HG03025 (cell line): ENCODE measurements around the gene RGR.

Experiments used
- ATAC-seq: cut with Tn5 transposase; IDR thresholded peaks from one replicate; pipeline ENCODE4 v1.9.1; 2021; ENCODE audit warnings: mild to moderate bottlenecking, moderate library complexity; ENCODE audit not compliant: unreplicated experiment, low FRiP score

RGR gene

GRCh38 chr10:84244651-84245270, at the start of gene RGR:
Gene RGR, plus strand, starts transcription at chr10:84245053. Its CDS starts 38 bp downstream, at chr10:84245091.
- no peak for ATAC-seq

- ATAC-seq, result no peak
Observed at GRCh38 chr10:84196083-84196482, 48.8 kb upstream of the RGR start.

GRCh38 chr10:84196941-84197340, 47.9 kb upstream of the RGR start:
- no peak for ATAC-seq

GRCh38 chr10:84197643-84198042, 47.2 kb upstream of the RGR start:
- no peak for ATAC-seq

- no peak for ATAC-seq
Observed at GRCh38 chr10:84198206-84198915, 46.5 kb upstream of the RGR start.

- ATAC-seq, result no peak
Observed at GRCh38 chr10:84200537-84201243, 44.2 kb upstream of the RGR start.

GRCh38 chr10:84201244-84201606, 43.6 kb upstream of the RGR start:
- no peak for ATAC-seq

GRCh38 chr10:84201682-84202081, 43.2 kb upstream of the RGR start:
- ATAC-seq, result no peak

GRCh38 chr10:84202349-84202748, 42.5 kb upstream of the RGR start:
- ATAC-seq, result no peak

- ATAC-seq, result no peak
Observed at GRCh38 chr10:84204122-84204521, 40.7 kb upstream of the RGR start.

- ATAC-seq, result no peak
Observed at GRCh38 chr10:84204610-84205009, 40.2 kb upstream of the RGR start.

- ATAC-seq, result peak; percentile 75
Observed at GRCh38 chr10:84205049-84205852, 39.6 kb upstream of the RGR start.

- ATAC-seq, result no peak
Observed at GRCh38 chr10:84205853-84206525, 38.9 kb upstream of the RGR start.

- ATAC-seq, result no peak
Observed at GRCh38 chr10:84208023-84208422, 36.8 kb upstream of the RGR start.

- no peak for ATAC-seq
Observed at GRCh38 chr10:84211566-84211965, 33.3 kb upstream of the RGR start.

GRCh38 chr10:84212014-84212413, 32.8 kb upstream of the RGR start:
- ATAC-seq, result no peak

- ATAC-seq, result no peak
Observed at GRCh38 chr10:84213076-84213475, 31.8 kb upstream of the RGR start.

- no peak for ATAC-seq
Observed at GRCh38 chr10:84214046-84214572, 30.7 kb upstream of the RGR start.

GRCh38 chr10:84214612-84215235, 30.1 kb upstream of the RGR start:
- ATAC-seq, result peak; percentile 67

GRCh38 chr10:84216834-84217233, 28.0 kb upstream of the RGR start:
- no peak for ATAC-seq
